ENCODE results near the gene RAP1GDS1.

- no peak for TF ChIP-seq CTCF (IDR thresholded peaks at IDR 0.05; ENCODE audit: borderline replicate concordance, extremely low read depth, low read length, poor library complexity, severe bottlenecking)
- TF ChIP-seq EZH2 (IDR thresholded peaks at IDR 0.05; ENCODE audit: borderline replicate concordance, low read depth, low read length, severe bottlenecking): no peak
Observed at GRCh38 chr4:98232202-98232601, 29.0 kb upstream of the RAP1GDS1 start.

Data from DND-41 (cell line).